ENCODE results near the gene MCF2L2. TPM values are rescaled to one million over a fixed set of nuclear protein-coding genes. Genes with fewer than 3 reads are reported as not detected.

Gene MCF2L2
- total RNA-seq, 1 donor from 2014 or later = 1.2 TPM

- no peak for ATAC-seq
- intact Hi-C loops (cut with DNase I) = no loop called here
- TF ChIP-seq, protein P1, sequence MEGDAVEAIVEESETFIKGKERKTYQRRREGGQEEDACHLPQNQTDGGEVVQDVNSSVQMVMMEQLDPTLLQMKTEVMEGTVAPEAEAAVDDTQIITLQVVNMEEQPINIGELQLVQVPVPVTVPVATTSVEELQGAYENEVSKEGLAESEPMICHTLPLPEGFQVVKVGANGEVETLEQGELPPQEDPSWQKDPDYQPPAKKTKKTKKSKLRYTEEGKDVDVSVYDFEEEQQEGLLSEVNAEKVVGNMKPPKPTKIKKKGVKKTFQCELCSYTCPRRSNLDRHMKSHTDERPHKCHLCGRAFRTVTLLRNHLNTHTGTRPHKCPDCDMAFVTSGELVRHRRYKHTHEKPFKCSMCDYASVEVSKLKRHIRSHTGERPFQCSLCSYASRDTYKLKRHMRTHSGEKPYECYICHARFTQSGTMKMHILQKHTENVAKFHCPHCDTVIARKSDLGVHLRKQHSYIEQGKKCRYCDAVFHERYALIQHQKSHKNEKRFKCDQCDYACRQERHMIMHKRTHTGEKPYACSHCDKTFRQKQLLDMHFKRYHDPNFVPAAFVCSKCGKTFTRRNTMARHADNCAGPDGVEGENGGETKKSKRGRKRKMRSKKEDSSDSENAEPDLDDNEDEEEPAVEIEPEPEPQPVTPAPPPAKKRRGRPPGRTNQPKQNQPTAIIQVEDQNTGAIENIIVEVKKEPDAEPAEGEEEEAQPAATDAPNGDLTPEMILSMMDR (IDR thresholded peaks at IDR 0.05) = no peak
- Histone ChIP-seq H3K36me3 (no peaks in the 10 kb centered on the region), H3K9me3 (no peaks in the 10 kb centered on the region), H3K4me3 (no peak overlapping the region), H3K4me1 (no peaks in the 10 kb centered on the region), H3K27me3 (no peaks in the 10 kb centered on the region), H3K27ac (no peak overlapping the region)
- no peak for DNase-seq
Observed at GRCh38 chr3:183338520-183338919, 89.9 kb downstream of the MCF2L2 start.

DNA sequence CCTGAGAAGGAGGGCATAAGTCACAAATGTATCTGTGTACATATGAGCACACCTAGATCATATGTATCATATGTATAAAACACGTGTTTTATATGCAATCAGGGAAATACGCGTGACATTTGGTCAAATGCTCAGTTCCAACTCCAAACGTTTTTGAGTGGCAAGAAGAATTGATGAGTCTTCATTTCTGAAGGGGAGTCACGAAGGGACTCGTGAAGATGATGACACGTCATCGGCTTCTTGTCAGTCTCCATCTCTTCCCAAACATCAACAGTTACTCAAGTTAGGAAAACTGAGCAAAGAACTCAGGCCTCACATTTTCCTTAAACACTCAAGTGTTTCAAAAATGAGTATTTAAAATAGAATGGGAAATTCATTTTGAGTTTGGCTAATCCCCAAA is 95.9 kb downstream of the MCF2L2 start:
- TF ChIP-seq, protein P1 (IDR thresholded peaks at IDR 0.05) = no peak
- no peaks in the 10 kb centered on the region for H3K4me1 ChIP-seq
- intact Hi-C loops (cut with DNase I) = no loop called here

DNA sequence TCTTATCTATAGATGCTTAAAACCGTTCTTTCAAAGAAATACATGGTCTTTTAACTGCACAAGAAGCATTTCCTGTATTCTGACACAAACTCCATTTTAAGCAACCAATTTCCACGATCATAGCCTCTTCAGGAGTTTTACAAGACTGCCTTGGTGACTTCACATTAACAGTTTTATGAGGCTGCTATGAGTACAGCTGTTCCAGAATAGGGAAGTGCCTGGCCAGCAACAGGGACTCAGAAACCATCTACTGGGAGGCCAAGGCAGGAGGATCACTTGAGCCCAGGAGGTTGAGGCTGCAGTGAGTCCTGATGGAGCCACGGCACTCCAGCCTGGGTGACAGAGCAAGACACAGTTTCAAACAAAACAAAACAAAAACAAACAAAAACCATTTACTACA is 96.9 kb downstream of the MCF2L2 start:
- Histone ChIP-seq H3K36me3 (no peaks in the 10 kb centered on the region), H3K27me3 (no peaks in the 10 kb centered on the region), H3K9me3 (no peaks in the 10 kb centered on the region), H3K4me3 (no peak overlapping the region), H3K4me1 (no peaks in the 10 kb centered on the region), H3K27ac (no peak overlapping the region)
- DNase-seq = no peak
- TF ChIP-seq, protein P1 (IDR thresholded peaks at IDR 0.05) = no peak
- no peak for ATAC-seq
- intact Hi-C loops (cut with DNase I) = no loop called here

More for the DNA sequence above, 95.9 kb downstream of the MCF2L2 start:
- H3K27me3 ChIP-seq = no peaks in the 10 kb centered on the region
- DNase-seq (no peak), ATAC-seq (no peak)
- no peak overlapping the region for H3K4me3 ChIP-seq
- no peaks in the 10 kb centered on the region for H3K9me3 ChIP-seq
- no peak overlapping the region for H3K27ac ChIP-seq
- no peaks in the 10 kb centered on the region for H3K36me3 ChIP-seq

DNA sequence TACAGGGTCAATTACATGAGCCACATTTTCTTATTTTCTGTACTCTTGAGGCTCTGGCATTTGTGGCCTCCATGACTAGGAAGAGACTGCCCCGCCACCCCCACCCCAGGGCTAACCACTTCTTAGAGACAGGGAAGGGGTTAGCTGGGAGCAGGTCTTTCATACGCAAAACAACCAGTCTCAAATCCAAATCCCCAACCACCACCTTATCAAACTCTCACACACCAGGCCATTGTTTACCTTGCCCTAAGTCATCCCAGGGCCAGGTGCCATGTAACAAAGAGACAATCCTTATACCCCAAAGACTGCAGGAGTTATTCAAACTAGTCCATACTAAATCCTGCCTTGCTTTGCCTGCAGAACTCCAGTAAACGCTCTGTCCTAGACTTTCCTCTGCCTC is 97.5 kb downstream of the MCF2L2 start:
- Histone ChIP-seq H3K4me3 (no peak overlapping the region), H3K4me1 (no peaks in the 10 kb centered on the region), H3K9me3 (no peaks in the 10 kb centered on the region), H3K27me3 (no peaks in the 10 kb centered on the region), H3K27ac (no peak overlapping the region), H3K36me3 (no peaks in the 10 kb centered on the region)
- intact Hi-C loops (cut with DNase I) = no loop called here
- TF ChIP-seq, protein P1 (IDR thresholded peaks at IDR 0.05) = no peak
- no peak for DNase-seq
- ATAC-seq = no peak

DNA sequence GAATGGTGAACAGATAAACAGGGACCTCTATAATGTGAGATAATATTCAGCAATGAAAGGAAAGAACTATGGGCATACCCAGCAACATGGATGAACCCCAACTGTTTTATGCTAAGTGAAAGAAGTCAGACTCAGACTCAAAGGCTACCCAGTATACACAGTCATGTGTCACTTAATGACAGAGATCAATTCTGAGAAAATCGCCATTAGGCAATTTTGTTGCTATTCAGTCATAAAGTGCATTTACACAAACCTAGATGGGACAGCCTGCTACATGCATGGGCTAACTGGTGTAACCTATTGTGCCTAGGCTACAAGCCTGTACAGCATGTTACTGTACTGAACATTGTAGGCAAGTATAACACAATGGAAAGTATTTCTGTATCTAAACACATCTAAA is 98.9 kb downstream of the MCF2L2 start:
- Histone ChIP-seq H3K4me3 (no peak overlapping the region), H3K27ac (no peak overlapping the region), H3K27me3 (no peaks in the 10 kb centered on the region), H3K9me3 (no peaks in the 10 kb centered on the region), H3K36me3 (no peaks in the 10 kb centered on the region), H3K4me1 (no peaks in the 10 kb centered on the region)
- intact Hi-C loops (cut with DNase I) = no loop called here
- ATAC-seq = no peak
- DNase-seq = no peak
- TF ChIP-seq, protein P1 (IDR thresholded peaks at IDR 0.05) = no peak

DNA sequence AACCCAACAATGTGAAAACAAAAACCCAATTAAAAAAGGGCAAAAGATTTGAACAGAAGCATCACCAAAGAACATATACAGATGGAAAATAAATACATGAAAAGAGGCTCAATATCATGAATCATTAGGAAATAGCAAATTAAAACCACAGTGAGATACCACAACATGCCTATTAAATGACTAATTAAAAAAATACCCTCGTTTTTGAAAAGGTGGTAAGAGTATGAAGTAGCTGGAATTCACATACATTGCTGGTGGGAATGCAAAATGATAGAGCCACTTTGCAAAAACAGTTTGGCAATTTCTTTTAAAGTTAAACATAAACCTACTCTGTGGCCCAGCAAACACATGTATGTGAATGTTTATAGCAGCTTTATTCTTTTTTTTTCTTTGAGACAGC is 99.6 kb downstream of the MCF2L2 start:
- ATAC-seq = no peak
- intact Hi-C loops (cut with DNase I) = no loop called here
- Histone ChIP-seq H3K27me3 (no peaks in the 10 kb centered on the region), H3K36me3 (no peaks in the 10 kb centered on the region), H3K9me3 (no peaks in the 10 kb centered on the region), H3K4me3 (no peak overlapping the region), H3K27ac (no peak overlapping the region), H3K4me1 (no peaks in the 10 kb centered on the region)
- no peak for DNase-seq
- TF ChIP-seq, protein P1 (IDR thresholded peaks at IDR 0.05) = no peak

All from upper lobe of right lung (tissue), 1 donor.